NCI-H2081 (cell line): Measurements from ENCODE around the gene GAPDH.
A peak's percentile ranks its signal among the peaks of the same experiment; 100 is the strongest.
"Not testable (repeated sequence)": the region's sequence is repeated elsewhere in the genome, so short reads cannot be mapped to it uniquely, and the experiment has no call there.

ENCODE experiments used
- DNase-seq, 2 experiments: peaks; one replicate each; lab custom pipeline; 2025; lab: John Stamatoyannopoulos, UW

The GAPDH gene

DNA sequence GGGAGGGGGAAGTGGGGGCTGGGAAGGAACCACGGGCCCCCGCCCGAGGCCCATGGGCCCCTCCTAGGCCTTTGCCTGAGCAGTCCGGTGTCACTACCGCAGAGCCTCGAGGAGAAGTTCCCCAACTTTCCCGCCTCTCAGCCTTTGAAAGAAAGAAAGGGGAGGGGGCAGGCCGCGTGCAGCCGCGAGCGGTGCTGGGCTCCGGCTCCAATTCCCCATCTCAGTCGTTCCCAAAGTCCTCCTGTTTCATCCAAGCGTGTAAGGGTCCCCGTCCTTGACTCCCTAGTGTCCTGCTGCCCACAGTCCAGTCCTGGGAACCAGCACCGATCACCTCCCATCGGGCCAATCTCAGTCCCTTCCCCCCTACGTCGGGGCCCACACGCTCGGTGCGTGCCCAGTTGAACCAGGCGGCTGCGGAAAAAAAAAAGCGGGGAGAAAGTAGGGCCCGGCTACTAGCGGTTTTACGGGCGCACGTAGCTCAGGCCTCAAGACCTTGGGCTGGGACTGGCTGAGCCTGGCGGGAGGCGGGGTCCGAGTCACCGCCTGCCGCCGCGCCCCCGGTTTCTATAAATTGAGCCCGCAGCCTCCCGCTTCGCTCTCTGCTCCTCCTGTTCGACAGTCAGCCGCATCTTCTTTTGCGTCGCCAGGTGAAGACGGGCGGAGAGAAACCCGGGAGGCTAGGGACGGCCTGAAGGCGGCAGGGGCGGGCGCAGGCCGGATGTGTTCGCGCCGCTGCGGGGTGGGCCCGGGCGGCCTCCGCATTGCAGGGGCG is at the start of gene GAPDH:
GAPDH (plus strand) TSS at position 595 of the 772 bp plus-strand sequence. CDS start 316 bp downstream, outside the sequence.
- DNase-seq, result peak; percentile 97 to 98

DNA sequence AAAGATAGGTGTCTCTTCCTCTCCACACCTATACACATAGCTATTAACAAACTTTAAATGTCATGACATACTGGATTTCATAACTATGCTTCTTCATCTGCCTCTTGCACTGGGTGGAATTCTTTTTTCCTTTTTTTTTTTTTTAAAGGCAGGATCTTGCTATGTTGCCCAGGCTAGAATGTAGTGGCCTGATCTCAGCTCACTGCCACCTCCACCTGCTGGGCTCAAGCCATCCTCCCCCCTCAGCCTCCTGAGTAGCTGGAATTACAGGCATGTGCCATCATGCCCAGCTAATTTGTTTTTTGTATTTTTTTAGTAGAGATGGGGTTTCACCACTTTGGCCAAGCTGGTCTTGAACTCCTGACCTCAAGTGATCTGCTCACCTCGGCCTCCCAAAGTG is 46.1 kb upstream of the GAPDH start:
- no peak for DNase-seq

DNA sequence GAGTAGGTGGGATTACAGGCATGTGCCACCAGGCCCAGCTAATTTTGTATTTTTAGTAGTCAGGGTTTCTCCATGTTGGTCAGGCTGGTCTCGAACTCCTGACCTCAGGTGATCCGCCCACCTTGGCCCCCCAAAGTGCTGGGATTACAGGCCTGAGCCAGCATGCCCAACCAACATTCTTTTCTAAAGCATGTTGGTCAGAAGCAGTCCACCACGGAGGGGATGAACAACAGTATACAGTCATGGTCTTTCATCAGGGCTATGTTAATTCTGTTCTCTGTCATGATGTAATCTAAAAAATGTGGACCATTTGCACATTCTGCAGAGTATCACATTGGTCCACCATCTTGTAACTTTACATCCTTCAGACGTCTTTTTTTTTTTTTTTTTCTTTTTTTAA is 44.9 kb upstream of the GAPDH start:
- DNase-seq, result no peak

DNA sequence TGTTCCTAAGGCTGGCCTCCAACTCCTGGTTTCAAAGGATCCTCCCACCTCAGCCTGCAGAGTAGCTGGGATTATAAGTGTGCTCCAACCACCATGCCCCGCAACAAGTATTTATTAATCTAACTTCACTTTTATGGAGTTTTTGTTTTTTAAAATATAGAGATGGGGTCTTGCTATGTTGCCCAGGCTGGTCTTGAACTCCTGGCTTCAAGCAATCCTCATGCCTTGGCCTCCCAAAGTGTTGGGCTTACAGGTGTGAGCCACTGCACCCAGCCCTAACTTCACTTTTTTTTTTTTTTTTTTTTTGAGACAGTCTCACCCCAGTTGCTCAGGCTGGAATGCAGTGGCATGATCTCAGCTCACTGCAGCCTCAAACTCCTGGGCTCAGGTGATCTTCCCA is 43.6 kb upstream of the GAPDH start:
- not testable (repeated sequence) for DNase-seq

DNA sequence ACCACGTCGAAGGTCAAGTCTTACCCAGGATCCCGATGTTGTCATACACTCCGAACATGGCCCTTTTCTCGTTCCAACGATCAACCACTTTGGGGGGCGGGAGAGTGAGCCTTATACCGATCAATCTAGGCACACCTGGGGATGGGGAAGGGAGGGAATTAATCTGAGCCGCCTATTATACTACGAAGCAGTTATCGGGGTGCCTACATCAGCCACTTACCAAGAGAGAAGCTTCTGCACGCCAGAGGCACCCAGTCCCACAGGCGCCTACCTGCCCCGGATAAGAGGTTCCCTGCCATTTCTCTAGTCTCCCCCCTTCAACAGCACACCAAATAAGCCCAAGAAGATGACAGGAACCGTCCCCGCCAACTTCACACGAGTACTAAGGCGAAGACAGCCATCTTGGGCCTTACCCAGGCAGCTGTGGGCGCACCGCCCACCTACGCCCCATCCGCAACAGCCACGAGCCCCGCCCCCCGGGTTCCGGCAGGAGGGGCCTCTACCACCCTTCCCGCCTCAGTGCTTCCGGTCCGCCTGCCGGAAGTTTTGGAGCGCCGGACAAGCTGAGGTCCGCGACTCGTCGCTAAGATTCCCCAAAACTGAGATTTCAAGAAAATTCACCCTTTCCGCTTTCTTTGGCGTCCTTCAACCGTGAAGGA is 41.4 kb upstream of the GAPDH start, which contains the start of gene MRPL51:
MRPL51 (minus strand) TSS at position 425 of the 659 bp plus-strand sequence; CDS start at position 299, 126 bp downstream.
- DNase-seq, result peak; percentile 94 to 96

DNA sequence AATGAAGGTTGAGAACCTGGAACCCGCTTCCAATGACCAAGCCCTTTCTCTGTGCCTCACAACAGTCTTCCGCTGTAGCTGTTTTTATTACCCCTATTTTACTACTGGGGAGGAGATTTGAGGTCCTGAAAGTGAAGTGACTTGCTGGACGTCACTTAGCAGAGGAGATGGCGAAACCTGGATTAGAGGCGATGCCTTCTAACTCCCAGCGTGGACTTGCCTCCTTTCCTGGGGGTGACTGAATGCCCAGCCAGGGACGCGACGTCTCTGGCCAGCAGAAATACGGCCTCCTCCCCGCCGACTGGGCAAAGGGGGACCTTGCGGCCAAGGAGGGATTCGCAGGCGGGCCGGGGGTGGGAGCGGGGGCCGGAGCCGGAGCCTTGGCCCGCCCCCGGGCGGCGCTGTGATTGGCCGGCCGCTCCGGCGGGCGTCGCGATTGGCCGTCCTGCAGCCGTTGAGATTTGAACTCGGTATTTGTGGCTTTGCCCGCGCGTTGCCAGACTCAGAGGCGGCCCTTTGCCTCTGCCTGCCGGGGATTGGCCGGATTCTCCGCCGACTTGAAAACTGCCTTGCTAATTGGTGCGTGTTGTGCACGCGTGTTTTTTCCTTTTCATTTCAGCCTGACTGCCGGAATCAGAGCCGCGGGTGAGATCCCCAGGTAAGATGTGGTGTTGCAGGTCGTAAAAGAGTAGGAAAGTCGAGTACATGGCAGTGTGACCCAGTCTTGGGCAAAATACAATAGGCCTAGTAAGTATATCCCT is 40.6 kb upstream of the GAPDH start, which contains the start of gene NCAPD2:
NCAPD2 (plus strand) TSS at position 606 of the 761 bp plus-strand sequence. CDS start 997 bp downstream, outside the sequence.
- DNase-seq, result peak; percentile 97 to 98

DNA sequence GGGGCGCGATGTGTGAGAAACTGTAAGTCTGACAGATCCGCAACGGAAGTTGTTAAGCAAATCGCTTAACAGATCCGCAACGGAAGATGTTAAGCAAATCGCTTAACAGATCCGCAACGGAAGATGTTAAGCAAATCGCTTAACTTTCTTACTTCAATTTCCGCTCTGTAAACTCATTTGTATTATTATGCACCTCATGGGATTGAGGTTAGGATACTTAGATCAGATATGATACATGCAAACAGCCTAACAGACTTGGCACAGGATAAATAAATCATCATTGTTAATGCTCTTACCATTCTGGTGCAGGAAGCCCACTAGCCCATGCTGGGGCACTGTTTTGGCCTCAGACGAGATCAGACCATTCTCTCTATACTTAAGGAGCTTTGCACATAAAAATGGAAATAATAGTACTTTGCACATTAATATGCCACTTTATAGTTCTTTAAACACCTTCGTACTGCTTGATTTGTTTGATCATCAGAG is 40.0 kb upstream of the GAPDH start:
- peak in 1 of 2 experiments; percentile 56 for DNase-seq

DNA sequence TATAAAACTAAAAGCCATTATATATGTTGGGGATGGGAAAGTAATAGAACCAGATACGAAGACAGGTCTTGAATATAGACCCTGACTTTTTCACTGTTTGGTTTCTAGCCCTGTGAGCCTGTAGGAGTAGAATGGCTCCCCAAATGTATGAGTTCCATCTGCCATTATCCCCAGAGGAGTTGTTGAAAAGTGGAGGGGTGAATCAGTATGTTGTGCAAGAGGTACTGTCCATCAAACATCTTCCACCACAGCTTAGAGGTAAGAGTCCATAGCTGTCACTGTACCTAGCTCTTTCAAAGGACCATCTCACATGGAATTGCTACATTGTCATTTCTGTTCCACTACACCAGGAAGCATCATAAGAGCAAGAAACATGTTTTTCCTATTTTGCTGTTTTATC is 39.3 kb upstream of the GAPDH start:
- DNase-seq, result no peak

DNA sequence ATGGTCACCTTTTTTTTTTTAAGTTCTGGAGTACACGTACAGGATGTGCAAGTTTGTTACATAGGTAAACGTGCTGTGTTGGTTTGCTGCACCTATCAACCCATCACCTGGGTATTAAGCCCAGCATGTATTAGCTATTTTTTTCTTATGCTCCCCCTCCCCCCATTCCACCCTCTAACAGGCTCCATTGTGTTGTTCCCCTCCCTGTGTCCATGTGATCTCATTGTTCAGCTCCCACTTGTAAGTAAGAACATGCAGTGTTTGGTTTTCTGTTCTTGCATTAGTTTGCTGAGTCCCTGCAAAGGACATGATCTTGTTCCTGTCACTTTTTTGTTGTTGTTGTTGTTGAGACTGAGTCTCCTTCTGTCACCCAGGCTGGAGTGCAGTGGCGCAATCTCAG is 37.0 kb upstream of the GAPDH start:
- DNase-seq, result not testable (repeated sequence)

DNA sequence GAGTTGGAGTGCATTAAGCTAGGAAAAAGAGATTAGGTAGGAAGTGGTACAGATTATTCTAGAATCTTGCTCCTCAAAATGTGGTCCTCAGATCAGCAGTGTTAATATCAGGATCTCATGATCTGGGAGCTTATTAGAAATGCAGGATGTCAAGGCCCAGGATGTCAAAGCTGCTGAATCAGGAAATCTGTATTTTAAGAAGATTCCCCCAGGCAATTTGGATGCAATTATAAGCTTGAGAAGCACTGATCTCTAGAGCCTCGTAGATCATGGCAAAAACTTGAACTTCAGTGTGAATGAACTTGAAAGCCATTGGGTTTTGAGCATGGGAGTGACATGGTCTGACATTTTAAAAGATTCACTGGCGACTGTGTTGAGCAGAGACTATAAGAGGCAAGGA is 33.9 kb upstream of the GAPDH start:
- DNase-seq, result no peak

DNA sequence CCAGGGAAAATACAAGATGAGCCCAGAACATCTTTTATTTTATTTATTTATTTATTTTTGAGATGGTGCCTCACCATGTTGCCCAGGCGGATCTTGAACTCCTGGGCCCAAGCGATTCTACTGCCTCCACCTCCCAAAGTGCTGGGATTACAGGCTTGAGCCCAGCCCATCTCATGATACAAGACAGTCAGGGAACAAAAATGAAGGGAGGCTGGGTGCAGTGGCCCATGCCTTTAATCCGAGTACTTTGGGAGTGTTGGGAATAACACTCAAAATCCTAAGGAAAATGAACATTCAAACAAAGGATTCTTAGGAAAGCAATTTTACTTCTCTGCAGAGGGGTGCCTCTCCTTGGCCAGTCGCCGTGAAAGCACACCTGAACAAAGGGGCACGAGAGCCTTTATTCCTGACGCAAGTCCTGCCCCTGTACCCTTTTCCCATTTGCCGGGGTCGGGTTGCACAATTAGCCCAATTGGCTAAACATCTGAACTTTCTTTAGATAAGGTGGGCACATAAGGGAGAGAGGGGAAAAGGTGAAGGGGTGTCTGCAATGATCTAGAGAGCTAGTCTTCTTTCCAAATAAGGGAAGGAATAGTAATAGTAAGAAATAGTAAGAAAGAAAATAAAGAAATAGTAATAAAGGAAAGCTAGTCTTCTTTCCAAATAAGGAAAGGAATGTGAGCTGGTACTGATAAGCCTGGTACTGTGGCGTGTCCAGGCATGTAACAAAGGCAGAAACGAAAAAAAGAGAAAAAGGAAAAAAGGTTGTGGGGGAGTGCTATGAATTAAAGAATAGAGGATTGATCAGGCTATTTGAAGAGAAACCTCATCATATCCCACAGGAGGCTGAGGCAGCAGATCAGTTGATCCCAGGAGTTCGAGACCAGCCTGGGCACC is 27.0 kb upstream of the GAPDH start:
- no peak for DNase-seq

DNA sequence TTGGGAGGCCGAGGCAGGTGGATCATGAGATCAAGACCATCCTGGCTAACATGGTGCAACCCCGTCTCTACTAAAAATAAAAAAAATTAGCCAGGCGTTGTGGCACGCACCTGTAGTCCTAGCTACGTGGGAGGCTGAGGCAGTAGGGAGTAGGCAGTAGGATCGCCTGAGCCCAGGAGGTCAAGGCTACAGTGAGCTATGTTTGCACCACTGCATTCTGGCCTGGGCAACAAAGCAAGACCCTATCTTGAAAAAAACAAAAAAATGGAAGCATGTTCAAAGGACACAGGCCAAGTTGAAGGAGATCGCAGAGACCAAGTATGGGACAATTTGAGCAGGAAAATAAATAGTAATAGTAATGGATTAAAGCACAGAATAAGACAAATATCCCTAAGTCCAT is 26.2 kb upstream of the GAPDH start:
- no peak for DNase-seq

DNA sequence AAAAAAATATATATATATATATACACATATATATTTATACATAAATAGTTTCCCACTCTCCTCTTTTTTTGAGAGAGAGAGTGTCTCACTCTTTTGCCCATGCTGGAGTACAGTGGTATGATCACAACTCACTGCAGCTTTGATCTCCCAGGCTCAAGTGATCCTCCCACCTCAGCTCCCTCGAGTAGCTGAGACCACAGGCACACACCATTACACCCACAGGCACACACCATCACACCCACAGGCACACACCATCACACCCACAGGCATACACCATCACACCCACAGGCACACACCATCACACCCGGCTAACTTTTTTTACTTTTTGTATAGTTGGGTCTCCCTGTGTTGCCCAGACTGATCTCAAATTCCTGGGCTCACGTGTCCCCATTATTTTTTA is 14.1 kb upstream of the GAPDH start:
- no peak for DNase-seq

DNA sequence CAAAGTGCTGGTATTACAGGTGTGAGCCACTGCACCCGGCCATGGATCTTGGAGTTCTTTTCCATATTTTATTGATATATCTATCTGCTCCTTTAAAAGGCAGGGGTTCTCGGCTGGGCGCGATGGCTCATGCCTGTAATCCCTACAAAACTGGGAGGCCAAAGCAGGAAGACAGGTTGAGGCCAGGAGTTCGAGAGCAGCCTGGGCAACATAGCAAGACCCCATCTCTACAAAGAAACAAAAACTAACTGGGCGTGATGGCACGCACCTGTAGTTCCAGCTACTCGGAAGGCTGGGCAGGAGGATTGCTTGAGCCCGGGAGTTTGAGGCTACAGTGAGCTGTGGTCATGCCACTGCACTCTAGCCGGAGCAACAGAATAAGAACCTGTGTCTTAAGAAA is 12.1 kb upstream of the GAPDH start:
- DNase-seq, result no peak

DNA sequence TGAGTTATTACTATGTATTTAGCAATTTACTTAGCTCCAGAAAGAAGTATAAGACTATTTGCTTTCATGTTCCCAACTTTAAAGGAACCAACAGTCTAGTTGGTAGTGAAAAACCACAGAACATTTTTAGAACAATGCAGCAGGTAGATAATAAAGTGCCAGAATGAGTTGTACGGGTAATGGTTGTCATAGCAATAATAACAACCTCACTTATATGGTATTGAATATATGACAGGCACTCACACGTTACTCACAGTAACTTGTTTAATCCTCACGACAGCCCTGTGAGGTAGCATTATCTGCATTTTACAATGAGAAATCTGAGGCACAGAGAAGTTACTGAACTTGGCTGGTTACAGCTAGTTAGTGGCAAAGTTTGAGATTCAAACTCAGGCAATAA is 10.6 kb upstream of the GAPDH start:
- no peak for DNase-seq

DNA sequence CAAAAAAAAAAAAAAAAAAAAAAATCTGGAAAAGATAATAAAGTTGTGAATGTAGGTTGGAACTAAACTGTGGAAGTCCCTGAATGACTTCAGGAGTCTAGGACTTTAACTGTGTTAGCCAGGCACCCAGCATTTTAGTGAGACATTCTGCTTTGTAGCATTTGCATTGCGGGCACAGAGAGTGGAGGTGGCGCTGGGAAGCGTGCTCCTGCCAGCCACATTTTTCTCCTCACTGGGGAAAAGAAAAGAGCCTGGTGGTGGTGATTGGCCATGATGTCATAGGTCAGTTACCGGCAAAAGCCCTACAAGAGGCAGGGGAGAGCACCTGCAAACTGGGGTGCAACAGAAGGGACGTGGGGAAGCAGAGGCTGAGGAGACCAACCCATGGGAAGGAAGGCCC is 9.7 kb upstream of the GAPDH start:
- no peak for DNase-seq

DNA sequence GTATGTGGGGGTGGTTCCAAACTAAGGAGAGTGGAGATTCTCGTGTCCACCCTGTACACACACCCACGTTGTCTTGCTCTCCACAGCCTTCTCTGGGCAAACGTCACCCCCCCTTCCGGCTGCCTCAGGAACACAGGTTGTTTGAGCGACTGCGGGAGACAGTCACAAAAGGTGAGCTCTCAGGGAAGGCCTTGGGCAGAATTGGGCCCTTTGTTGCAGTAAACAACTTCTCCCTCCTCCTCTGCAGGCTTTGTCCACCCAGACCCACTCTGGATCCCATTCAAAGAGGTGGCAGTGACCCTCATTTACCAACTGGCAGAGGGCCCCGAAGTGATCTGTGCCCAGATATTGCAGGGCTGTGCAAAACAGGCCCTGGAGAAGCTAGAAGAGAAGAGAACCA is 8.1 kb upstream of the GAPDH start:
- no peak for DNase-seq

DNA sequence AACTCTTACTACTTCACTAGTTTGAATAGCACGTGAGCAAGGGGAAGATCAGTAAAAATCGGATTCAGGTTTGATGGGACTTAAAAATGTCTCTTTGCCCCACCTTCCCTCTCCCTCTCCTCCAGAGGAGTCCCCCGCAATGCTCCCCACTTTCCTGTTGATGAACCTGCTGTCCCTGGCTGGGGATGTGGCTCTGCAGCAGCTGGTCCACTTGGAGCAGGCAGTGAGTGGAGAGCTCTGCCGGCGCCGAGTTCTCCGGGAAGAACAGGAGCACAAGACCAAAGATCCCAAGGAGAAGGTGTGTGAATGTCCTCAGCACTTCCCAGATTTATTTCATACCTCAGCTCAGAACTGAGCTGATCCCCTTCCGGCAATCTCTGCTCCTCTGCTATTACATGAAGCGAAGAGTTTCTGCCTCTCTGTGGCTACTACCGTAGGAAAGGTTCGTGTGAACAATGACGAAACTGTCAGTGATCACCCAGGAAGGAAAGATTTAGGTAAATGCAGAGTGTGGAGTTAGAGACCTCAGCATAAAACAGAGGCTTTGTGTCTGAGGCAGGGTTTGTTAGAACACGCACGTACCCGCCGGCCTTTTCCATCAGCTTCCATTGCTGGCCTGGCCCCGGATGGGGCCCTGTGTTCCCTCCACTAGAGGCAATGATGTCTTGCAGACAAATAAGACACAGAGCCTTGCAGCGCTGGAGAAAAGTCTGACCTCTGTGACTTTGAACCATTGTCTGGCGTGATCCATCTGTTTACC is 7.4 kb upstream of the GAPDH start:
- DNase-seq, result no peak

DNA sequence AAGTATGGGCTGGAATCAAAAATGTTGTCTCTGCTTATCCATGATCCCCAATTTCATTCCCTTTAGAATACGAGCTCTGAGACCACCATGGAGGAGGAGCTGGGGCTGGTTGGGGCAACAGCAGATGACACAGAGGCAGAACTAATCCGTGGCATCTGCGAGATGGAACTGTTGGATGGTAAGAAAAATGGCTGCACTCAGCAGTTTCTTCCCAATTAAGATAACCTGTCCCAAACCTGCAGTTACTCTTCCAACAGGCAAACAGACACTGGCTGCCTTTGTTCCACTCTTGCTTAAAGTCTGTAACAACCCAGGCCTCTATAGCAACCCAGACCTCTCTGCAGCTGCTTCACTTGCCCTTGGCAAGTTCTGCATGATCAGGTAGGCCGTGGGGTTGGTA is 6.6 kb upstream of the GAPDH start:
- no peak for DNase-seq

DNA sequence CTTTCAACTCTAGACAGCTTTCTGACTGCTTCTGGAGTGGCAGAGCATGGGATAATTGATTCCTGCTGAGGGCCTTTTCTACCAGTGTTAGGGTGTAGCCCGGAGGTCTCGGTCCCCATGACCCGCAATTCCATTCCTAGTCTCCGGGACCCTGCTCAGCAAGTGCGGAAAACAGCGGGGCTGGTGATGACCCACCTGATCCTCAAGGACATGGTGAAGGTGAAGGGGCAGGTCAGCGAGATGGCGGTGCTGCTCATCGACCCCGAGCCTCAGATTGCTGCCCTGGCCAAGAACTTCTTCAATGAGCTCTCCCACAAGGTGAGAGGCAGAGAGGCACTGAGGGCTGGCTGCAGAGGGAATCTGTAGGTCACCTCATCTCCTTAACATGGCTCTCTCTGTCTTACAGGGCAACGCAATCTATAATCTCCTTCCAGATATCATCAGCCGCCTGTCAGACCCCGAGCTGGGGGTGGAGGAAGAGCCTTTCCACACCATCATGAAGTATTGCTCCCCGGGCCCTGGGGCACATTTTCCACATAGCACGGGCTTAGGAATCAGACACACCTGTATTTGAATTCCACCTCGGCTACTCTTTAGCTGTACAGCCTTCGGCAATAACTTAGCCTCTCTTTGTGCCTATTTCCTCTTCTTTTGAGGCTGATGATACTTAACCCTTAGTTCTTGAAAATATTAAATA is 5.6 kb upstream of the GAPDH start:
- no peak for DNase-seq
